ENCODE data around the gene PLEKHA6. TPM values are rescaled to one million over a fixed set of nuclear protein-coding genes. Genes with fewer than 3 reads are reported as not detected.

The PLEKHA6 gene
- total RNA-seq, 2 donors from 2014 or later: 18.1 to 25.7 TPM

GRCh38 chr1:204264805-204265204 is 94.9 kb downstream of the PLEKHA6 start:
- no peak for DNase-seq (ENCODE audit: low spot score)
- peaks cover 5 to 48% of the 10 kb centered on the region in 2 donors for H3K4me1 ChIP-seq
- TF ChIP-seq CTCF (IDR thresholded peaks at IDR 0.05): no peak
- H3K9me3 ChIP-seq: no peaks in the 10 kb centered on the region
- H3K4me3 ChIP-seq: no peak overlapping the region
- H3K27ac ChIP-seq: peak overlapping the region in 1 of 2 donors; percentile 63
- peaks cover 54% of the 10 kb centered on the region for H3K36me3 ChIP-seq
- H3K27me3 ChIP-seq: no peaks in the 10 kb centered on the region

GRCh38 chr1:204263254-204263910 is 96.3 kb downstream of the PLEKHA6 start:
- TF ChIP-seq CTCF (IDR thresholded peaks at IDR 0.05): no peak
- Histone ChIP-seq H3K4me1 (peaks cover 5 to 48% of the 10 kb centered on the region in 2 donors), H3K4me3 (no peak overlapping the region), H3K36me3 (peaks cover 59% of the 10 kb centered on the region), H3K9me3 (no peaks in the 10 kb centered on the region), H3K27ac (peak overlapping the region; percentile 63 to 66), H3K27me3 (no peaks in the 10 kb centered on the region)
- no peak for DNase-seq (ENCODE audit: low spot score)

GRCh38 chr1:204262506-204263253 is 97.0 kb downstream of the PLEKHA6 start:
- DNase-seq (ENCODE audit: low spot score): no peak
- H3K36me3 ChIP-seq: peaks cover 59% of the 10 kb centered on the region

GRCh38 chr1:204261746-204262505 is 97.8 kb downstream of the PLEKHA6 start:
- Histone ChIP-seq H3K27me3 (no peaks in the 10 kb centered on the region), H3K4me1 (peaks cover 5 to 48% of the 10 kb centered on the region in 2 donors), H3K36me3 (peaks cover 59% of the 10 kb centered on the region)

More at GRCh38 chr1:204262506-204263253, 97.0 kb downstream of the PLEKHA6 start:
- no peaks in the 10 kb centered on the region for H3K9me3 ChIP-seq
- peaks cover 5 to 48% of the 10 kb centered on the region in 2 donors for H3K4me1 ChIP-seq
- H3K27ac ChIP-seq: peak overlapping the region; percentile 63 to 66
- no peaks in the 10 kb centered on the region for H3K27me3 ChIP-seq
- H3K4me3 ChIP-seq: no peak overlapping the region
- TF ChIP-seq CTCF (IDR thresholded peaks at IDR 0.05): no peak

GRCh38 chr1:204261266-204261665 is 98.5 kb downstream of the PLEKHA6 start:
- peaks cover 57% of the 10 kb centered on the region for H3K36me3 ChIP-seq
- peaks cover 5 to 41% of the 10 kb centered on the region in 2 donors for H3K4me1 ChIP-seq
- no peak for TF ChIP-seq CTCF (IDR thresholded peaks at IDR 0.05)

More at GRCh38 chr1:204261746-204262505, 97.8 kb downstream of the PLEKHA6 start:
- no peak for DNase-seq (ENCODE audit: low spot score)
- no peaks in the 10 kb centered on the region for H3K9me3 ChIP-seq
- H3K27ac ChIP-seq: no peak overlapping the region
- no peak for TF ChIP-seq CTCF (IDR thresholded peaks at IDR 0.05)
- H3K4me3 ChIP-seq: no peak overlapping the region

More at GRCh38 chr1:204261266-204261665, 98.5 kb downstream of the PLEKHA6 start:
- no peak for DNase-seq (ENCODE audit: low spot score)
- Histone ChIP-seq H3K4me3 (no peak overlapping the region), H3K27ac (no peak overlapping the region), H3K27me3 (no peaks in the 10 kb centered on the region), H3K9me3 (no peaks in the 10 kb centered on the region)
